ENCODE data around the gene VWA5B1.

VWA5B1 gene

GRCh38 chr1:20321573-20321972 is 30.9 kb downstream of the VWA5B1 start:
- Mint-ChIP-seq H3K4me3 (peak overlapping the region; percentile 56), H3K36me3 (ENCODE audit: low read depth) (no peaks in the 10 kb centered on the region), H3K27me3 (ENCODE audit: low read depth) (peaks cover 32% of the 10 kb centered on the region)

GRCh38 chr1:20322081-20322824 is 31.6 kb downstream of the VWA5B1 start:
- Mint-ChIP-seq H3K4me1 (ENCODE audit: low read depth) (peaks cover 24% of the 10 kb centered on the region), H3K27me3 (ENCODE audit: low read depth) (peaks cover 35% of the 10 kb centered on the region), H3K4me3 (peak overlapping the region; percentile 56), H3K36me3 (ENCODE audit: low read depth) (no peaks in the 10 kb centered on the region), H3K27ac (peak overlapping the region; percentile 81), H3K9me3 (no peaks in the 10 kb centered on the region)
- peak; percentile 50 for DNase-seq (ENCODE audit: low spot score)

More at GRCh38 chr1:20321573-20321972, 30.9 kb downstream of the VWA5B1 start:
- no peaks in the 10 kb centered on the region for H3K9me3 Mint-ChIP-seq
- no peak for DNase-seq (ENCODE audit: low spot score)
- H3K27ac Mint-ChIP-seq: peak overlapping the region; percentile 81
- peaks cover 24% of the 10 kb centered on the region for H3K4me1 Mint-ChIP-seq (ENCODE audit: low read depth)

GRCh38 chr1:20322825-20323612 is 32.3 kb downstream of the VWA5B1 start:
- H3K4me1 Mint-ChIP-seq (ENCODE audit: low read depth): peaks cover 24% of the 10 kb centered on the region
- peaks cover 41% of the 10 kb centered on the region for H3K27me3 Mint-ChIP-seq (ENCODE audit: low read depth)
- peak overlapping the region; percentile 81 for H3K27ac Mint-ChIP-seq
- DNase-seq (ENCODE audit: low spot score): peak; percentile 29
- peak overlapping the region; percentile 56 for H3K4me3 Mint-ChIP-seq
- no peaks in the 10 kb centered on the region for H3K9me3 Mint-ChIP-seq
- H3K36me3 Mint-ChIP-seq (ENCODE audit: low read depth): no peaks in the 10 kb centered on the region

- Mint-ChIP-seq H3K9me3 (no peaks in the 10 kb centered on the region), H3K4me1 (ENCODE audit: low read depth) (peaks cover 24% of the 10 kb centered on the region), H3K4me3 (no peak overlapping the region), H3K27me3 (ENCODE audit: low read depth) (peaks cover 44% of the 10 kb centered on the region), H3K27ac (peak overlapping the region; percentile 81), H3K36me3 (ENCODE audit: low read depth) (no peaks in the 10 kb centered on the region)
- DNase-seq (ENCODE audit: low spot score): no peak
Measured at GRCh38 chr1:20323613-20323920, 32.9 kb downstream of the VWA5B1 start.

GRCh38 chr1:20324704-20325406 is 34.2 kb downstream of the VWA5B1 start:
- Mint-ChIP-seq H3K36me3 (ENCODE audit: low read depth) (no peaks in the 10 kb centered on the region), H3K9me3 (no peaks in the 10 kb centered on the region), H3K4me1 (ENCODE audit: low read depth) (peaks cover 24% of the 10 kb centered on the region), H3K27me3 (ENCODE audit: low read depth) (peaks cover 43% of the 10 kb centered on the region), H3K27ac (no peak overlapping the region), H3K4me3 (no peak overlapping the region)
- no peak for DNase-seq (ENCODE audit: low spot score)

- Mint-ChIP-seq H3K27ac (no peak overlapping the region), H3K4me1 (ENCODE audit: low read depth) (peaks cover 24% of the 10 kb centered on the region), H3K36me3 (ENCODE audit: low read depth) (no peaks in the 10 kb centered on the region), H3K9me3 (no peaks in the 10 kb centered on the region), H3K4me3 (no peak overlapping the region), H3K27me3 (ENCODE audit: low read depth) (peaks cover 43% of the 10 kb centered on the region)
- no peak for DNase-seq (ENCODE audit: low spot score)
Measured at GRCh38 chr1:20325407-20325843, 34.8 kb downstream of the VWA5B1 start.

GRCh38 chr1:20325844-20326420 is 35.3 kb downstream of the VWA5B1 start:
- Mint-ChIP-seq H3K4me1 (ENCODE audit: low read depth) (peaks cover 22% of the 10 kb centered on the region), H3K27ac (no peak overlapping the region), H3K27me3 (ENCODE audit: low read depth) (peaks cover 40% of the 10 kb centered on the region), H3K9me3 (no peaks in the 10 kb centered on the region), H3K36me3 (ENCODE audit: low read depth) (no peaks in the 10 kb centered on the region), H3K4me3 (no peak overlapping the region)
- DNase-seq (ENCODE audit: low spot score): no peak

GRCh38 chr1:20327467-20327866 is 36.8 kb downstream of the VWA5B1 start:
- H3K36me3 Mint-ChIP-seq (ENCODE audit: low read depth): no peaks in the 10 kb centered on the region
- H3K27me3 Mint-ChIP-seq (ENCODE audit: low read depth): peaks cover 31% of the 10 kb centered on the region
- no peak for DNase-seq (ENCODE audit: low spot score)
- H3K4me1 Mint-ChIP-seq (ENCODE audit: low read depth): peaks cover 8% of the 10 kb centered on the region
- H3K27ac Mint-ChIP-seq: no peak overlapping the region
- H3K4me3 Mint-ChIP-seq: no peak overlapping the region
- no peaks in the 10 kb centered on the region for H3K9me3 Mint-ChIP-seq

- no peak for DNase-seq (ENCODE audit: low spot score)
- H3K9me3 Mint-ChIP-seq: no peaks in the 10 kb centered on the region
- H3K4me3 Mint-ChIP-seq: no peak overlapping the region
- H3K27ac Mint-ChIP-seq: no peak overlapping the region
- H3K4me1 Mint-ChIP-seq (ENCODE audit: low read depth): peaks cover 2% of the 10 kb centered on the region
- H3K36me3 Mint-ChIP-seq (ENCODE audit: low read depth): no peaks in the 10 kb centered on the region
- peaks cover 30% of the 10 kb centered on the region for H3K27me3 Mint-ChIP-seq (ENCODE audit: low read depth)
Measured at GRCh38 chr1:20328201-20328600, 37.5 kb downstream of the VWA5B1 start.

- no peak for DNase-seq (ENCODE audit: low spot score)
- Mint-ChIP-seq H3K4me3 (no peak overlapping the region), H3K27me3 (ENCODE audit: low read depth) (peaks cover 27% of the 10 kb centered on the region), H3K4me1 (ENCODE audit: low read depth) (no peaks in the 10 kb centered on the region), H3K9me3 (no peaks in the 10 kb centered on the region), H3K36me3 (ENCODE audit: low read depth) (no peaks in the 10 kb centered on the region), H3K27ac (no peak overlapping the region)
Measured at GRCh38 chr1:20329793-20330542, 39.3 kb downstream of the VWA5B1 start.

- peaks cover 5% of the 10 kb centered on the region for H3K27me3 Mint-ChIP-seq (ENCODE audit: low read depth)
- no peaks in the 10 kb centered on the region for H3K36me3 Mint-ChIP-seq (ENCODE audit: low read depth)
- H3K4me3 Mint-ChIP-seq: no peak overlapping the region
- H3K9me3 Mint-ChIP-seq: no peaks in the 10 kb centered on the region
- no peaks in the 10 kb centered on the region for H3K4me1 Mint-ChIP-seq (ENCODE audit: low read depth)
- DNase-seq (ENCODE audit: low spot score): no peak
- H3K27ac Mint-ChIP-seq: no peak overlapping the region
Measured at GRCh38 chr1:20334103-20334502, 43.4 kb downstream of the VWA5B1 start.

- Mint-ChIP-seq H3K27me3 (ENCODE audit: low read depth) (peaks cover 8% of the 10 kb centered on the region), H3K4me1 (ENCODE audit: low read depth) (no peaks in the 10 kb centered on the region), H3K4me3 (no peak overlapping the region), H3K36me3 (ENCODE audit: low read depth) (no peaks in the 10 kb centered on the region), H3K9me3 (no peaks in the 10 kb centered on the region), H3K27ac (no peak overlapping the region)
- no peak for DNase-seq (ENCODE audit: low spot score)
Measured at GRCh38 chr1:20336105-20336605, 45.5 kb downstream of the VWA5B1 start.

- no peaks in the 10 kb centered on the region for H3K4me1 Mint-ChIP-seq (ENCODE audit: low read depth)
- no peaks in the 10 kb centered on the region for H3K9me3 Mint-ChIP-seq
- H3K4me3 Mint-ChIP-seq: no peak overlapping the region
- no peak overlapping the region for H3K27ac Mint-ChIP-seq
- H3K36me3 Mint-ChIP-seq (ENCODE audit: low read depth): no peaks in the 10 kb centered on the region
- peaks cover 18% of the 10 kb centered on the region for H3K27me3 Mint-ChIP-seq (ENCODE audit: low read depth)
- DNase-seq (ENCODE audit: low spot score): no peak
Measured at GRCh38 chr1:20337581-20337980, 46.9 kb downstream of the VWA5B1 start.

Data from T-helper 2 cell treated with Interferon-gamma antibody and Interleukin-4, amounts not matched to agents 5 μg/mL and 100 μg/mL, for 36 hours (primary cell).